ENCODE data around the gene TMEM11.

- no peak for TF ChIP-seq GATA3 (IDR thresholded peaks at IDR 0.05; ENCODE audit: low read depth, low read length)
- no peak for TF ChIP-seq GATA2 (IDR thresholded peaks at IDR 0.05; ENCODE audit: low read depth, low read length)
Measured at GRCh38 chr17:21253646-21254441, 39.9 kb upstream of the TMEM11 start.

All from SH-SY5Y (cell line).